ENCODE measurements around the gene SPTBN1. TPM values are rescaled to one million over a fixed set of nuclear protein-coding genes. Genes with fewer than 3 reads are reported as not detected.

The SPTBN1 gene
- polyA plus RNA-seq, 2 of the 4 experiments (the other 2 are of a cell fraction): 105 to 126 TPM

DNA sequence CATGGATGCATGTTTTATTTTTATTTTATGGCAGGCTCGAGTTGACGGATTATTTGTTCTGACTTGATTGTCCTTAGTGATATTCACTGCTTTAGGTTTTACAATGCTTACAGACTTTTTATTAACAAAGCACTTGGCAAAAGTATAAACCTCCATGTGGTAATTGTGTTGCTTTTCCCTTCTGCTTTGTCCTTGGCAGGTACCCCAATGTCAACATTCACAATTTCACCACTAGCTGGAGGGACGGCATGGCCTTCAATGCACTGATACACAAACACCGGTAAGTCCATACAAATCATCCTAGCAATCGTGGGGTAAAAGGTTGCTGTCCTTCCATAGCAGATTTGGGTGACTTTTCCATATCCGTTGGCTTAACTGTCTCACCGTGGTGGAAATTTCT lies 161.3 kb downstream of the SPTBN1 start:
- peaks cover 44% of the 10 kb centered on the region for H3K4me1 ChIP-seq
- no peak for TF ChIP-seq FOSB (CRISPR knock-in tag; IDR thresholded peaks at IDR 0.05)
- no peak for TF ChIP-seq JUNB (IDR thresholded peaks at IDR 0.05)
- no peak for TF ChIP-seq KDM1A (IDR thresholded peaks at IDR 0.05; ENCODE audit: low read depth)
- H3K9me3 ChIP-seq: no peaks in the 10 kb centered on the region
- no peak for FAIRE-seq
- ATAC-seq: no peak
- H3K4me3 ChIP-seq: no peak overlapping the region
- ChIA-PET POLR2A (no interaction called here), CTCF (interaction anchor here (0.5 kb wide), 1 partner anchor 100 kb away, joined by 3 read pairs; no protein-coding TSS in a partner anchor)
- DNase-seq (ENCODE audit: low read depth in 1 of 2, low spot score in 1 of 2): no peak
- no peak overlapping the region for H3K27ac ChIP-seq
- 80% methylated on average over 7 of the region's 7 CpGs for WGBS (ENCODE audit: missing lambda C conversion rate)
- no peak overlapping the region for H3K4me2 ChIP-seq

DNA sequence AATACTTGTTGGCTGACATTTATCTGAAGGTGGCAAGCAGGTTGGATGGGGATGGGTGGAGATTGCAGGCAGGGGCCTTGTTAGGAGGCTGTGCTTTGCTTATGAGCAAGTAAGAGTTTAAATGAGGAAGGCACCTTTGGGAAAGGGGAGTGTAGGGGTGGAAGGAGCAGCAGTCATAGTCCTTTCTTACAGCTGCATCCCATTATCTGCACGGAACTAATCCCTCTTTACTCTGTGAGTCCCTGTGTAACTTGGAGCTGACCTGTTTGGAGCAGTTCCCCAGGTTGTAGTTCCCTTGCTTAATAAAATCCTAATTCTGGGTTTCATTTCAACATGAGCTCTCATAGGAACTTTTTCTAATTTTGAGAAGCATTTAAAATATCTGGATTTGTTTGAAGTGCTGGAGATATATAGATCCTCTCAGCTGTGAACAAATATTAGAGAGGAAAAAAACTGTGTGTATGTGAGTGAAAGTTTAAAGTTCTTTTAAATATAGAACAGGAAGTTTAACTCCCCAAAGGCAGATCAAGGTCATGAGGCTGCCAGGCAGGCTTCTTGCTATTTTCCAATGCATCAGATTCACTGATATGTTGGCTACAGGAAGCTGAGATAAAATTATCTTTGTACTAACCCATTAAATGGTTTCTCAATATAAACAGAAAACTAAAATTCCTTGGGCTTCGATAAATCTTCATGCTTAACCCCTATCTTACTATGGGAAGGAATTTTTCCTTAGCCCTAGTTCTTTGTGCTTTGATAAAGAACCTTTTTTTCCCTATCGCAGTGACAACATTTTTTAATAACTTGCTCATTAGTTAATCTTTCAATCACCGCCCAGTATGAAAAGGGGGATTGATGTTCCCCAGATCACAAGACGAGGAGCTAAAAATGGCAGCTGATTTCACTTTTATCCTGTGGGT lies 162.8 kb downstream of the SPTBN1 start:
- peak overlapping the region; percentile 5 to 20; a peak in 4 of 6 replicates for H3K27ac ChIP-seq
- no peak overlapping the region for H3K4me2 ChIP-seq
- H3K4me1 ChIP-seq: peaks cover 29% of the 10 kb centered on the region
- ChIA-PET CTCF (interaction anchor here (0.5 to 1.2 kb wide), 9 partner anchors 9 to 432 kb away, joined by 3 to 6 read pairs (median 3); no protein-coding TSS in a partner anchor), POLR2A (interaction anchor here (0.9 kb wide), 1 partner anchor 60 kb away, joined by 3 read pairs; no protein-coding TSS in a partner anchor)
- DNase-seq (ENCODE audit: low read depth in 1 of 2, low spot score in 1 of 2): no peak
- H3K9me3 ChIP-seq: no peaks in the 10 kb centered on the region
- 89% methylated on average over 5 of the region's 5 CpGs for WGBS (ENCODE audit: missing lambda C conversion rate)
- no peak for FAIRE-seq
- ATAC-seq: no peak
- no peak overlapping the region for H3K4me3 ChIP-seq
- TF ChIP-seq REST (IDR thresholded peaks at IDR 0.05): no peak
- no peak for TF ChIP-seq NPAS2 (CRISPR knock-in tag; IDR thresholded peaks at IDR 0.05; ENCODE audit: borderline replicate concordance)
- TF ChIP-seq ZC3H11A (IDR thresholded peaks at IDR 0.05): no peak
- TF ChIP-seq KDM5A (IDR thresholded peaks at IDR 0.05): no peak
- no peak for TF ChIP-seq TFCP2L1 (CRISPR knock-in tag; IDR thresholded peaks at IDR 0.05)
- TF ChIP-seq HMGXB4 (CRISPR knock-in tag; IDR thresholded peaks at IDR 0.05; ENCODE audit: borderline replicate concordance): no peak

GRCh38 chr2:54619660-54620231 lies 163.6 kb downstream of the SPTBN1 start:
- ChIA-PET POLR2A (no interaction called here), CTCF (interaction anchor here (0.7 to 1.1 kb wide), 5 partner anchors 10 to 433 kb away, joined by 3 read pairs; no protein-coding TSS in a partner anchor)
- WGBS (ENCODE audit: missing lambda C conversion rate): 85% methylated on average over 9 of the region's 9 CpGs
- TF ChIP-seq NFE2L2 (conservative IDR thresholded peaks at IDR 0.05; ENCODE audit: low read length): no peak
- TF ChIP-seq NR3C1 (IDR thresholded peaks at IDR 0.05): no peak
- TF ChIP-seq CHD4 (IDR thresholded peaks at IDR 0.05; ENCODE audit: borderline replicate concordance): no peak
- no peak for TF ChIP-seq FOXS1 (CRISPR knock-in tag; IDR thresholded peaks at IDR 0.05)
- TF ChIP-seq EHMT2 (IDR thresholded peaks at IDR 0.05; ENCODE audit: low read depth): no peak
- no peak for TF ChIP-seq RCOR1 (IDR thresholded peaks at IDR 0.05; ENCODE audit: low read depth, low read length)
- no peak for TF ChIP-seq HOXB5 (CRISPR knock-in tag; IDR thresholded peaks at IDR 0.05)
- Histone ChIP-seq H3K4me1 (peaks cover 20% of the 10 kb centered on the region), H3K9me3 (no peaks in the 10 kb centered on the region), H3K4me2 (no peak overlapping the region), H3K4me3 (no peak overlapping the region), H3K27ac (peak overlapping the region in 1 of 2 experiments; percentile 4; a peak in 2 of 6 replicates)
- DNase-seq (ENCODE audit: low read depth in 1 of 2, low spot score in 1 of 2) (no peak), ATAC-seq (no peak), FAIRE-seq (no peak)
